DND-41 (cell line): Measurements from ENCODE around the gene GPR4.

ENCODE experiments used
- EZH2 ChIP-seq: IDR thresholded peaks from 3 replicates; pipeline ENCODE4 v1.6.1; 2012; ENCODE audit warnings: borderline replicate concordance, low read depth, mild to moderate bottlenecking, moderate library complexity, low read length, inconsistent platforms; ENCODE audit not compliant: severe bottlenecking
- TF ChIP-seq, protein P1 (sequence below): IDR thresholded peaks from 2 replicates; pipeline ENCODE4 v1.5.1; 2012; ENCODE audit warnings: borderline replicate concordance, low read length, moderate library complexity, mild to moderate bottlenecking; ENCODE audit not compliant: poor library complexity, severe bottlenecking; ENCODE audit errors: extremely low read depth

DNA sequence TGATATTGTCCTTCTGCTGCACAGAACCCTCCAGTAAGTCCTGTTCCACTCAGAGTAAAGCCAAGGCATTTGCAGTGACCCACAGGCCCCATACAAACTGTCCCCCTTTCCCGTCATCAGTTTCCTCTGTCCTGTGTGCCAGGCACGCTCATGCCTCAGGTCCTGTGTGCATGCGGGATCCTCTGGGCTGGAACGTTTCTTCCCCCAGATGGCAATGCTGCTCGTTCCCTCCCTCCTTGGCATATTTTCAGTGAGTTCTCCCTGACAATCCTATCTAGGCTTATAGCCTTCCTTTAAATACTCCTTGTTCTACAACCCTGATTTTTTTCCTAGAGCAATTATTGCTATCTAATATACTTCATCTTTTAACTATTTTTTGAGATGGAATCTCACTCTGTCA, 23.2 kb downstream of the GPR4 start:
- TF ChIP-seq, protein P1, sequence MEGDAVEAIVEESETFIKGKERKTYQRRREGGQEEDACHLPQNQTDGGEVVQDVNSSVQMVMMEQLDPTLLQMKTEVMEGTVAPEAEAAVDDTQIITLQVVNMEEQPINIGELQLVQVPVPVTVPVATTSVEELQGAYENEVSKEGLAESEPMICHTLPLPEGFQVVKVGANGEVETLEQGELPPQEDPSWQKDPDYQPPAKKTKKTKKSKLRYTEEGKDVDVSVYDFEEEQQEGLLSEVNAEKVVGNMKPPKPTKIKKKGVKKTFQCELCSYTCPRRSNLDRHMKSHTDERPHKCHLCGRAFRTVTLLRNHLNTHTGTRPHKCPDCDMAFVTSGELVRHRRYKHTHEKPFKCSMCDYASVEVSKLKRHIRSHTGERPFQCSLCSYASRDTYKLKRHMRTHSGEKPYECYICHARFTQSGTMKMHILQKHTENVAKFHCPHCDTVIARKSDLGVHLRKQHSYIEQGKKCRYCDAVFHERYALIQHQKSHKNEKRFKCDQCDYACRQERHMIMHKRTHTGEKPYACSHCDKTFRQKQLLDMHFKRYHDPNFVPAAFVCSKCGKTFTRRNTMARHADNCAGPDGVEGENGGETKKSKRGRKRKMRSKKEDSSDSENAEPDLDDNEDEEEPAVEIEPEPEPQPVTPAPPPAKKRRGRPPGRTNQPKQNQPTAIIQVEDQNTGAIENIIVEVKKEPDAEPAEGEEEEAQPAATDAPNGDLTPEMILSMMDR, result no peak
- no peak for TF ChIP-seq EZH2
